ENCODE results near the gene TLE6.
A peak's percentile ranks its signal among the peaks of the same experiment; 100 is the strongest.
"Not testable (repeated sequence)": the region's sequence is repeated elsewhere in the genome, so short reads cannot be mapped to it uniquely, and the experiment has no call there.

The TLE6 gene

DNA sequence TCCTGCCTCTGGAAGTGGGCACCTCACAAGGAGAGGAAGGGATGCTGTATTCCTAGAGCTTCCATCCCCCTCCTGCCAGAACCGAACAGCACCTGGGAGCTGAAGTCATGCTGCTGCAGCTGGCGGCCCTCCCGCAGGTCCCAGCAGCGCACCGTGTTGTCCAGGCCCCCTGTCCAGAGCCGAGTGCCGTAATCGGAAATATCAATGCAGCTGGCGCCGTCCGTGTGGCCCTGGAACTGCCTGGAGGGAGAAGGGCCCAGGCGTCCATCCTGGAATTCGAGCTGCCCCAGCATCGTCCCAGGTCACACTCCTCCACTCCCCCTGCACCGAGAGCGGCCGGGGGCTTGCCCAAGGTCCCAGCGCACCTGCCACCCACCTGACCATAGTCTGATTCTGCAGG is 28.0 kb downstream of the TLE6 start:
- DNase-seq: no peak

DNA sequence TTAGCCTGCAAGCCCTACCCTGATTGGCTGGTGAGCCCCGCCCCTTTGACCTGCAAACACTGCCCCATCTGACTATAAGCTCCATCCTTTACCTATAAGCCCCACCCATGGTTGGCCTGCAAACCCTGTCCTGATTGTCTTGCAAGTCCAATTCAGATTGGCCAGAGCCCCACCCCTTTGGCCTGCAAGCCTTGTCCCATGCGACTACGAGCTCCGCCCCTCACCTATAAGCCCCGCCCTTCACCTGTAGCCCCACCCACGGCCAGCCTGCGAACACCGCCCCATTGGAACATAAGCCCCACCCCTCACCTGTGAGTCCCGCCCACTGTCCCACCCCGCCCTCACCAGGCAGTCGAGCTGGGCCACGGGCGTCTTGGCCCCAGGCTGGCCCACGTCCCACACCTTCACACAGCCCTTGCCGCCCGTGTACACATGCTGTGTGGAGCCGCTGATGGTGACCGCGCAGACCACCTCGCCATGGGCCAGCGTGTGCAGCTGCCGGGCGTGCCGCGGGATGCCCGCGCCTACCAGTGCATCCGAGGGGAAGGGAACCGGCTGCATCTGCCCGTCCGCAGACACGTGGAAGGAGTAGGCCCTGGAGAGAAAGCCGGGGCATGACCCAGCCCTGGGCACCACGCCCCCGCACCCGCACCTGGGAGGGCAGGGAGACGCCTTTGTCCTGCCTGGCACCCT is 28.9 kb downstream of the TLE6 start:
- peak; percentile 44 for DNase-seq

DNA sequence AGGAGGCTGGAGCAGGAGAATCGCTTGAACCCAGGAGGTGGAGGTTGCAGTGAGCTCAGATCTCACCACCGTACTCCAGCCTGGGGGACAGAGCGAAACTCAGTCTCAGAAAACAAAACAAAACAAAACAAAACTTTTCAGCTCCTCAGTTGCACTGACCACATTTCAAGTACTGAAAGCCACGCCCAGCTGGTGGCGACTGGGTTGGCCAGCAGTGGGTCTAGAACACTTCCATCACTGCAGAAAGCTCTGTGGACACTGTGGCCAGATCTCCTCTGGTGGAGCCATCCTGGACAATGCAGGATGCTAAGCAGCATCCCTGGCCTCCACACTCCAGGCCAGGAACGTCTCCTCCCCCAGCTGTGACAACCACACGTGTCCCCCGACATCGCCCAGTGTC is 30.6 kb downstream of the TLE6 start:
- no peak for DNase-seq

DNA sequence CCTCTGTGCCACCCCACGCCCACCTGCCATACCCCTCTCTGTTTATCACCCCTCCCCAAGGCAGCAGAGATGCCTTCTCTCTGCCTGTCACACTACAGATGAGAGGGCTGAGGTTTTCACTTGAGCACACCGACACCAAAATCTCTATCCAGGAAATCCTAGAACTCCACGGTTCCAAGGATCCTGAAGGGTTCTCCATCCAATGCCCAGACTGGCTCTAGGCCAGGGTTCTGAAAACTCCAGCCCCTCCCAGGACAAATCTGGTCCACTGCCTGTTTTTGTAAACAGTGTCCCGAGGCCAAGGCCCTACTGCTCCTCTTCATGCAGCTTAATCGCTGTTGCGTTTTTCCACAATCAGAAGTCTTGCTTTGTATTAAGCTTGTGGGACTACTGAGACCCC is 31.6 kb downstream of the TLE6 start:
- DNase-seq: no peak

DNA sequence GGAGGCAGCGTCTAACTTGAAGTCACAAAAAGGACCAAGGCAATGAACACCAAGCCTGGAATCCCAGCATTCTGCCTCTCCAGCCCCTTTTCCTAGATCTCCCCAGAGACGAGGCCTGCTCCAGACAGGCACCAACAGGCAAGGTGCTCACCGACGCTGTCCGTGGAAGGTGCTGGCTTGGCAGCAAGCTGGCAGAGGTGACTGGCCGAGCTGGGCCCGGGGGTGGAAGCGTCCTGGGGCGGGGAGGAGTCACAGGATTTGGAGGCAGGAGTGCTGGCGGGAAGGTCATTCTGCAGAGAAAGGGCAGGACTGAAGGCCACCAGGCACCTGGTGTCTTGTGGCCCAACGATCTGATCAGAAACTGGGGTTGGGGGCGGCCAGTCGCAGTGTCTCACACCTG is 33.5 kb downstream of the TLE6 start:
- no peak for DNase-seq

DNA sequence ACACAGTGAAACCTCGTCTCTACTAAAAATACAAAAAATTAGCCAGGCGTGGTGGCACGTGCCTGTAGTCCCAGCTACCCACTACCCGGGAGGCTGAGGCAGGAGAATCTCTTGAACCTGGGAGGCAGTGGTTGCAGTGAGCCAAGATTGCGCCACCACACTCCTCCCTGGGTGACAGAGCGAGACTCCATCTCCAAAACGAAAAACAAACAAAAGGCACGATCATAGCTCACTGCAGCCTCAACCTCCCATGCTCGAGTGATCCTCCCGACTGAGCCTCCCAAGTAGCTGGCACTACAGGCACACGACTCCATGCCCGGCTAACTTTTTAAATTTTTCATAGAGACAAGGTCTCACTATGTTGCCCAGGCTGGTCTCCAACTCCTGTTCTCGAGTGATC is 34.7 kb downstream of the TLE6 start:
- not testable (repeated sequence) for DNase-seq

DNA sequence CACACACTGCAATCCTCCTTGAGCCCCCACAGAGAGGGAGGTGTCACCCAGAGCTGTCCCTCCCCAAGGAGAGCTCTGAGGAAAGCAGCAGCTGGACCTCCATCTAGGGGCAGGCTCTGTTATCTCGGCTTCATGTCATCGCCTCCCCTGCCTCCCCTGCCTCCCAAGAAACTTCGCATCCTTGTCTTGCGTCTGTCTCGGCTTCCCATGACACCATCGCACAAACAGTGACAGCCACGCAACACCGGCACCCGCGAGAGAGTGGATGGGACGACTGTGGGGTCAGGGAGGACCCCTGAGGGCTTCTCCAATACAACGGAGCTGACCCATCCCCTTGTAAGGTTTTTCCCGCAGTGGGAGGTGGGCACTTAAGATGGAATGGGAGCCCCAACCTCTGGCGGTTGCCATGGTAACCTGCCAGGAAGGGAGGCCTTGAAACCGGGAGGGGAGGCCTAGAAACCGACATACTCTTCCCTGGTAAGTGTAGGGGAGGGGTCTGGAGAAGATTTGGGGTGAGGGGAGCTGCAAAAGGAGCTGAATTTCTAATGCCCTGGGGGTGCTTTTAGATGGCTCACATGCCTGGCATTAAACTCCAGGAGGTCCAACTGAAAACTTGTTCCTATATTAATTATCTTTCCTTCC is 35.4 kb downstream of the TLE6 start:
- DNase-seq: no peak

DNA sequence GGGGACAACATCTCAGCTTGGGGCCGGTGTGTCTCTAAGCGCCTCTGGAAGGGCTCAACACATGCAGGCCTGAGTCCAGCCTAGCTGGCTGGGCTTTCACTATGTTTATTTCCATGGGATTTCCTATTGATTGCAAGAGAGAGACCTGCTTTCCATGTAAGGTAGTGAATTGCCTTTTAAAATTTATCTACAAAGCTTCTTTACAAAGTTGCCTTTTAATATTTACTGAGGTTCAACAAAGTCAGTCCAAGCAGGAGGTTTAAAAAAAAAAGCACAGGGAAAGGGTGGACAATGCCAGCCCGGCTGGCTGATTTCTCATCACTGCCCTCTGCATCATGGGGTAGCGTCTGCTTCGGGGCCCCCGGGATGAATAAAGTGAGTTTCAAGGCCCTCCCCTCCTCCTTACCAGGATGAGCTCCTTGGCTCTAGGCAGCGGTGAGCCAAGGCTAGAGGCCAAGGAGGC is 35.9 kb downstream of the TLE6 start:
- no peak for DNase-seq

DNA sequence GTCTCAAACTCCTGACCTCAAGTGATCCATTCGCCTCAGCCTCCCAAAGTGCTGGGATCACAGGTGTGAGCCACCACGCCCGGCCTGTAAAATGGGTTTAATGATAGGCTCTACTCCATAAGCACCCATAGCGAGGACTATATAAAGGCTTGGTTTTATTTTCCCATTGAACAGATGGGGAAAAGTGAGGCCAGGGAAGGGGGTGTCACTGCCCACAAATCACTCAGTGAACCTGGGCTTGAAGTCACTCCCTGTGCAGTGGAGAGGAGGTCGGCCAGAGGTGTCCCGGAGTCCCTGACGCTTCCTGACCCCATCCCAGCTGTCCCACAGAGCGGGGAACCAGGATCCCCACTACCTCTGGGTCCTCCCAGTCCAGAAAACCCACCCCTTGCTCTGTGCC is 36.8 kb downstream of the TLE6 start:
- DNase-seq: no peak

DNA sequence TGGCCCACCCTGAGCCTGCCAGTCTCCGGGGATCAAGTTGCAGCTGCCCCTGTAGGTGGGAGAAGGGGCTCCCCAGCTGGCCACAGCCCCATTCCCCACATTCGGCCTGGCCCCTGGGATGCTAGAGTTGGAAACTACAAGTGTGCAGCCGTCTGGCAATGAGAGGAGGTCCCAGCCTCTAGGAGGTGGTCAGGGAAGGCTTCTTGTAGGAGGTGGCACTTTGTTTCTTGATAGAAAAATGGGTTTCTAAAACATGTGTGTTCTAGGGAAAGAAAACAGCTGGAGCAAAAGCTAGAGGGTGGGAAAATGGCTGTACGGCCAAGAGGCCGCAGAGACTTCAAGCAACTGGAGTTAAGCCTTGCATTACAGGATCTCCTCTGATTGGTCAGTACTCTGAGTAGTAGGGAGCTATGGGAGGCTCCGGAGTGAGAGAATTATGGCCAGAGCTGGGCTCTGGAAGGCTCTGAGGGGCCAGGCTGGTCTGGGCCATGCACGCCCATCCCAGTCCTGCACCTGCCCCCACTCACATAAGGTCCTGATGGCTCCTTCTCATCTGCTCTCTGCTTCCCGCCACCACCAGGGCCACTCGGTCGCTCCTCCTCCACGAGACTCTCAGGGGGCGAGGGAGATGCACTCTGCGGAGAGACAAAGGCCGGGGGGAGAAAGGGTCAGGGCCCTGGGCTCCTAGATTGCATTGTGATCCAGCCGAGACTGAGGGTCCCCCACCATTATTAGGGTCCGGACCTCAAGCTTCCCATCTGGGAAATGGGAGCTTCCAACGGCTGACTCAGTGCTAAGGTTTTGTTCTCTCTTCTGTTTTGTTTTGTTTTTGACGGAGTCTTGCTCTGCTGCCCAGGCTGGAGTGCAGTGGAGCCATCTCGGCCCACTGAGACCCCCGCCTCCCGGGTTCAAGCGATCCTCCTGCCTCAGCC is 38.0 kb downstream of the TLE6 start:
- no peak for DNase-seq

DNA sequence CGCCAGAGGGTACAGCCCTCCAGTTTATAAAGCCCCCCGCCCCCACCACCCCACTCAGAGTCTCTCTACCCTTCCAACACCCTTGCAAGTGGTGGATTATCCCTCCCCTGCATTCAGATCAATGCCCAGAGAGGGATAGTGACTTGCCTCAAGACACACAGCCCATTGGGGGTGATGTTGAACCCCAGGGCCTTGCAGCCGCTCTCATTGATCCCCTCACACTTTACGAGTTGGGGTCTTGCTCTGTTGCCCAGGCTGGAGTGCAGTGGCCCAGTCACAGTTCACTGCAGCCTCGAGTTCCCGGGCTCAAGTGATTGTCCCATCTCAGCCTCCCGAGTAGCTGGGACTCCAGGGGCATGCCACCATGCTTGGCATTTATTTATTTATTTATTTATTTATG is 40.6 kb downstream of the TLE6 start:
- DNase-seq: no peak

DNA sequence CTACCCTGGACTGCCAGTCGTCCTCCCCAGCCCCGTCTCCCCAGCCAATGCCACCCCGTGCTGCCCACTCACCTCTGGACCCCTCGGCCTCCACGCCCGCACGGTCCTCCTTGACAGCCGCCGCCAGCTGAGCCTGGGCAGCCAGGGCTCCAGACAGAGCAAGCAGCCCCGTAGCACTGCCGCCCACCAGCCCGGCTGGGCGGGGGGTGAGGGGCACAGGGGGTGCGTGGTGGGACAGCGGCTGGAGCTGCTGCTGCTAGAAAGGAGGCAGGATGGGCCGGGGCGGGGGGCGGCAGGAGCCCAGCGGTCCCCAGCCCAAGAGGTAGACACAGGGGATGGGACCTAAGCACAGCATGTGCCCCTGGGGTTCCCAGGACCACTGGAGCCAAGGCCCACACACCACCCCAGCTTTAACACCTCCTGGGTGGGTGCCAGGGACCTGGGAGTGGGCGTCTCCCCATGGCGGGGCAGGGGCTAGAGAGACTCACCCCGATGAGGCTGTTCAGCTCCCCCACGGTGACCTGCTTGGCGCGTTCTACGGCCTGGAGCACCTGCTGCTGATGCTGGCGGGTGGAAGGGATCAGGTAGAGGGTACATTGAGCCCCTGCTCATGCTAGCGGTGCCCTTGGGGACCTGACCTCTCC is 42.0 kb downstream of the TLE6 start:
- DNase-seq: no peak

DNA sequence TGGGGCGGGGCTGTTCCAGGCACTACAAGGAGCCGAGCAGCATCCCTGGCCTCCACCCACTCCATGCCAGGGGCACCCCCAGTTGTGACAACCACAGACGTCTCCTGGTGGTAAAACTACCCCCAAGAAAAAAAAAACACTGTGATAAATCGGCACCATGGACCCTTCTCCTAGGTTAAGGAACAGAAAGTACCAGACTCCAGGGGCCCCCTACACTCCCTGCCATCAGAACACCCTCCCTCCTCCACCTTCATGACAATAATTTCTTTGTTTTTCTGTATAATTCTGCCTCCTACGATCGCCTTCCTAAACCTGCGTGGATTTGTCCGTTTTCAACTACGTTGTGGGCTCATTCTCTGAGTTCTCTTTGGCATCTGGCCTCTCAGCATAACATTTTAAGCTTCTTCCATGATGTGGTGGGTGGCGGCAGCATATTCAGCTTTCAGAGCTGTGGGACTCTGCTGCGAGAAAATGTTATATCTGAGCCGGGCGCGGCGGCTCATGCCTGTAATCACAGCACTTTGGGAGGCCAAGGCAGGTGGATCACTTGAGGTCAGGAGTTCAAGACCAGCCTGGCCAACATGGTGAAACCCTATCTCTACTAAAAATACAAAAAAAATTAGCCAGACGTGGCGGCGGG is 43.1 kb downstream of the TLE6 start:
- DNase-seq: no peak

DNA sequence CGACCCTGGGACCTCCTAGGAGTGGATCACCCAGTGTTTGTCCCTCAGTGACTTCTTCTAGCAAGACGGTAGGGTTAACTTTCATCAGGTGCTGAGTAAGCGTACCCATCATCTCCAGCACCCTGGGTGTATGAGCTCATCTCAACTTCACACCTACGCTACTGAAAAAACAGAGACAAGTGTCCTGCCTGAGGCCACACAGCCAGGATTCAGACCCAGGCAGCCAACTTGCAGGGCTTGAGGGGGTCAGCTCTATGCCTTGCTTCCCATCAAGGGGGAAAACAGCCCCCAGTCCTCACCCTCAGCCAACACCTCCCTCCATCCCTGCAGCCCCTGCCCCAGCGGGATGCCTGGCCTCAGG is 47.1 kb downstream of the TLE6 start:
- DNase-seq: no peak

DNA sequence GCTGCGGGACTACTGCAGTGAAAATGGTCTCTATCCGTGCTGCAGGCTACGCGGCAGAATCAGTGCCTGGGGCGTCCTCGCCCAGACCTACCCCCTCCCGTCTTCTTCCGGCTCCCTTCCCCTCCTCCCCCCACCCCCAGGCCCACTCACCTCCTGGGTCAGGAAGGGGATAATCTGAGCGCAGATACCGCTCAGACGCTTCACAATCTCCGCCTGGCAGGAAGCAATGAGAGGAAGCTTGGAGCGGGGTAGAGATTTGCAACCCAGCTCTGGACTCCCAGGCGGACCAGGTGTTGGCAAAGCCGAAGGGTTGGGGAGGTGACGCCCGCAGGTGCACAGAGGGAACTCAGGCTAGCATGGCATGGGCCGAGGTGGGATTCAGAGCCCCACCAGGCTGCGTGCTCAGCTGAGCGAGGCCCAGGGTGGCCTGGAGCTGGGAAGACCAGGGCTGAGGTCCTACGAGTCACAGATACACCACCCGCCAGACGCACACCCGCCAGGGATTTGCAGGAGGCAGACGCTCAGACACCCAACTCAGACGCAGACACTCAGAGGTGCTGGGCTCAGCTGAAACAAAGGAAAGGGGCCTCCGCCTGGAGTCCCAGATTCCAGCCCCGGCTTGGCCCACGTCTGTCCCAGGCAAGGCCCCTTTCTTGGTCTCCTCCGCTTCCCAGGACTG is 47.6 kb downstream of the TLE6 start:
- DNase-seq: no peak

DNA sequence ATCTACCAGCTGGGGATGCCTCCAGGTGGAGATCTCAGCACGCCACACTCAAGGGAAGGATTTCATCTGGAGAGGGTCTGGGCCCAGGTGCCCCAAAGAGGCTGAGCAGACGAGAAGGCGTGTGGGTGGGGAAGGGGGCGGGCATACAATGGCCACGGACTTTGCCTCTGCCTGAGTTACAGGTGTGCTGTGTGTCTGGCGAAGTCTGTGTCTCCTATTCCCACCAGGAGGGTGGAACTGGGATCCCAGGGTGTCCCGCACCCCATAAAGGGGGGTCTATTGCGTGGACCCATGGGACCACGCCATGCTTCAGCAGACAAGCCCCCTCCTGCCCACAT is 48.2 kb downstream of the TLE6 start:
- no peak for DNase-seq

DNA sequence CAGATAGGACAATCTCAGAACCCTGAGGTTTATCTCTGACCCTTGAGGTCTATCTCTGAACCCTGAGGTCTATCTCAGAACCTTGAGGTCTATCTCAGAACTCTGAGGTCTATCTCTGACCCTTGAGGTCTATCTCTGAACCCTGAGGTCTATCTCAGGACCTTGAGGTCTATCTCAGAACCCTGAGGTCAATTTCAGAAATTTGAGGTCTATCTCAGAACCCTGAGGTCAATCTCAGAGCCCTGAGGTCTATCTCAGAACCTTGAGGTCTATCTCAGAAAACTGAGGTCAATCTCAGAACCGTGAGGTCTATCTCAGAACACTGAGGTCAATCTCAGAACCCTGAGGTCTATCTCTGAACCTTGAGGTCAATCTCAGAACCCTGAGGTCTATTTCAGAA is 49.4 kb downstream of the TLE6 start:
- no peak for DNase-seq

DNA sequence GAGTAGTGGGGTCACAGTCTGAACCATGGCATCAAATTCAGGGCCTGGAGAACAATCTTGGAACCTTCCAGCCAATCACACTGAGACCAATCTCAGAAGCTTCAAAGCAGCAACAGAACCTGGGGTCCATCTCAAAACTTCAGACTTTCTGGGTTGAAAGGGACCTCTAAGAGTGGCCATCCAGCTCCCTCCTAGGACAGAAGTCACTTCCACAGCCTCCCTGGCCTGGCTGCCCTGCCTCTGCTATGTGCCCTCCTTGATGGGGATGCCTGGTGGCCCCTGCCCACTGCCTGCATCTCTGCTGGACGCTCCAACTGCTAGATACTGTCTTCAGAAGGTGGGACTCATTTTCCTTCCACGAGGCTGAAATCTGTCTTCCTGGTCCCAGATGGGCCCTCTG is 49.9 kb downstream of the TLE6 start:
- no peak for DNase-seq

DNA sequence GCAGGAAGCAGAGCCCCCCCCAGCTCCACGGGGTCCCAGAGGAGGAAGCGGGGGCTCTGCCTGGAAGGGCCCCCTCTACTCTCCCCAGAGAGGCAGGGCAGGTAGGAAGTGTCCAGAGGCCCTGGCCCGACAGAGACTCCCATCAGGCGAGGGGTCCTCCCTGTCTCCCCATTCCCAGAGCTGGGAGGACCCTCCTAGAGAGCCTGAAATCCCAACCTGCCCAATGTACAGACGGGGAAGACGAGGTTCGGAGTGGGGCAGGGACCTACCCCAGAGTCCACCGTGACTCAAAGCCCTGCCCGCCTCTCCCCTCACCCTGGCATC is 50.6 kb downstream of the TLE6 start:
- DNase-seq: no peak

DNA sequence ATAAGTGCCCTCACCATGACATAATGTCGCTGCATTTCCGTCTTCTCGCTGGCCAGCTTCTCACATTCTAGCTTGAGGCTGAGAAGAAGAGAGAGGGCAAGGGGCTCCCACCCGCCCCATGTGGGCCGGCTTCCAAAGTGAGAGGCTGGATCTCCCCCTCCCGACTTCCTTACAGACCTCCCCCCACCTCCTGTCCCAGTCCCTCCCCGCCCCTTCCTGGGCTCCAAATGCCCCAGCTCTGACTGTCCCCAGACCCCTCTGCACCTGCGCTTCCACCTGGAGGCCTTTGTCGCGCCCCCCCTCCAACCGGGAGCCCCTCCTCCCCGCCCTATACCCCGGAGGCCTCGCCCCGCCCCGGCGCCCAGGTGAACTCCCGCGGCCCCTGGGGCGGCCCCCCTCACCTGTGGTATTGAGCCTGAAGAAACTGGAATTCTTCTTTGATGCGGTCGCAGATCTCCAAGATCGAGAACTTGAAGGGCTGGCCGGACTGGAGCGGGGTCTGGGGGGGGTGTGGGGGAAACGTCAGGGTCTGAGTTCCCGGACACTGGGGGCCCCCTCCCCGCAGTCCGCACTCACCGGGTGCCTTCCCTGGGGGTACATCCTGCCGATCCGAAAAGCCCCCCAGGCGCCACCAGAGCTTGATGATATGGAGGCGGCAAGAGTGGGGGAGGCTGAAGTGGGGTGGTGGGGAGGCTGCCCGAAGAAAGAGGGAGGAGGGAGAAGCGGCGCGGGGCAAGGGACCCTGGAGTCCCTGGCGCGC is 51.1 kb downstream of the TLE6 start:
- DNase-seq: peak; percentile 39

DNA sequence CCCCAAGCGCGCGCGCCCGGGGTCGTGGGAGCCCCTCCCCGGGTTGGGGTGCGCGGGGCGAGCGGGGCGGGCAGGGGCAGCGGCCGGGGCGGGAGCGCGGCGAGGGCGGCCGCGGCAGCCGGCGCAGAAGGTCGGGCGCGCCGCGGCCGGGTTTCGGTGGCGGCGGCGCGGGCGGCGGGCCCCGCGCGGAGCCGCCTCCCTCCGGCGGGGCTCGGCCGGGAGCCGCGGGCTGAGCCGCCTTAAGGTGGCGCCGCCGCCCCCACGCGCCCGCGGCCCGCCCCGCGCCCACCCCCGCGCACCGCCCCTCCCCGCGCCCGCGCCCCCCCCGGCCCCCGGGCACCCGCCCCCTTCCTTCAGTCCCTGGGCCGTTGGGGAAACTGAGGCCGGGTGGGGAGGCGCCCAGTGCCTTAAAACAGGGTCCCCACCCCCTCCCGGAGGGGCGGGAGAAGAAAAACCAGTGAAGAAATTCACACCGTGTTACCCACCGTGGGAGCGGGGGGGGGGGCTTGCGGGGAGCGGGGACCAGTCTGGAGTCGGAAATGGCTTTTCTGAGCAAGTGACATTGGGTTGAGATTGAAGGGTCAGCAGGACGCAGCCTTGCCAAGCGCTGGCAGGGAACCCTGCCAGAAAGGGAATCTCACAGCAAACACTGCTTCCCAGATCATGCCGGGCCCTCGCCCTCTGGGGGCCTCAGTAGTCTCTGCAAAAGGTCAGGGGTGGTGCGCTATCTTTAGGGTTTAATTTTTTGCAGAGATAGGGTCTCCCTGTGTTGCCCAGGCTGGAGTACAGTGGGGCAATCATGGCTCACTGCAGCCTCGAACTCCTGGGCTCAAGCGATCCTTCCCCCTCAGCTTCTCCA is 51.9 kb downstream of the TLE6 start, which contains the start of gene TLE2:
TSS of gene TLE2 (minus strand) at position 216 of the 859 bp plus-strand sequence. CDS start 376 bp downstream, outside the sequence.
- DNase-seq: peak; percentile 36
